B cell (primary cell): Measurements from ENCODE around the gene STT3A. TPM values are rescaled to one million over a fixed set of nuclear protein-coding genes. Genes with fewer than 3 reads are reported as not detected.

ENCODE experiments used
- ATAC-seq: fragments of 200-7000 bp; cut with Tn5 transposase; one replicate; pipeline ENCODE4 v1.10.0; 2021; ENCODE audit warnings: low read depth, mild to moderate bottlenecking, moderate number of reproducible peaks, moderate library complexity
- CTCF ChIA-PET: fragments of 350-600 bp; sonication (Branson Sonifier 250); formaldehyde crosslinking; loops from one replicate; lab custom pipeline; 2021; ENCODE audit warnings: antibody characterized with exemption, inconsistent platforms; lab: Charles Lee
- POLR2A ChIA-PET: fragments of 350-600 bp; sonication (Branson Sonifier 250); formaldehyde crosslinking; loops from one replicate; lab custom pipeline; 2021; ENCODE audit warnings: antibody characterized with exemption; lab: Charles Lee
- DNase-seq: peaks from one replicate; pipeline ENCODE4 v3.0.0; 2013
- H2AFZ ChIP-seq: 2 replicates; pipeline ENCODE4 v1.6.1; 2012; ENCODE audit warnings: mild to moderate bottlenecking, low read depth, low read length; ENCODE audit not compliant: insufficient read depth, poor library complexity, severe bottlenecking
- H3K27ac ChIP-seq, 2 donors: 1 replicate in 1 of 2; 2 replicates in 1 of 2; pipeline ENCODE4 v1.5.1; 2012 to 2013; ENCODE audit warnings: low read length in 2 of 2, mild to moderate bottlenecking in 2 of 2, moderate library complexity in 1 of 2
- H3K27me3 ChIP-seq, 4 experiments: fragments of 200-600 bp in 1 of 4; sonication (generic) in 1 of 4; replicated peaks in 1 of 4; 1 replicate in 2 of 4; 2 replicates in 2 of 4; pipeline versions ENCODE4 v1.6.1 to v1.7.0; 2013 to 2016; ENCODE audit warnings: low read length in 3 of 4, mild to moderate bottlenecking in 2 of 4, mixed read lengths in 1 of 4, moderate library complexity in 1 of 4; ENCODE audit not compliant: insufficient read depth in 4 of 4, control insufficient read depth in 3 of 4; ENCODE audit errors: control extremely low read depth in 1 of 4
- H3K36me3 ChIP-seq, 2 experiments: replicated peaks in 1 of 2; 1 replicate in 1 of 2; 2 replicates in 1 of 2; pipeline versions ENCODE4 v1.6.1 to v1.7.1; 2013; ENCODE audit warnings: low read length in 1 of 2; ENCODE audit not compliant: insufficient read depth in 2 of 2, control insufficient read depth in 1 of 2; ENCODE audit errors: control extremely low read depth in 1 of 2, extremely low read depth in 1 of 2
- H3K4me1 ChIP-seq, 2 donors: fragments of 200-600 bp in 1 of 2; sonication (generic) in 1 of 2; 1 replicate in 1 of 2; 2 replicates in 1 of 2; pipeline versions ENCODE4 v1.5.1 to v1.6.1; 2013 to 2017; ENCODE audit warnings: low read length in 2 of 2; ENCODE audit not compliant: control insufficient read depth in 2 of 2, insufficient read depth in 2 of 2
- H3K4me2 ChIP-seq: replicated peaks from 2 replicates; pipeline ENCODE3; 2012; ENCODE audit warnings: mild to moderate bottlenecking, low read depth, low read length; ENCODE audit not compliant: poor library complexity, severe bottlenecking
- H3K4me3 ChIP-seq, 5 experiments: fragments of 200-600 bp in 1 of 5; sonication (generic) in 1 of 5; 1 replicate in 3 of 5; 2 replicates in 2 of 5; pipeline versions ENCODE4 v1.5.1 to v1.7.0; 2011 to 2016; ENCODE audit warnings: low read length in 4 of 5, mild to moderate bottlenecking in 4 of 5, low read depth in 2 of 5, control low read depth in 1 of 5, moderate library complexity in 1 of 5; ENCODE audit not compliant: insufficient read depth in 1 of 5; ENCODE audit errors: control extremely low read depth in 1 of 5, extremely low read depth in 1 of 5
- H3K79me2 ChIP-seq: fragments of 200-600 bp; sonication (generic); one replicate; pipeline ENCODE4 v1.6.0; 2016; ENCODE audit warnings: low read length; ENCODE audit not compliant: control insufficient read depth, insufficient read depth
- H3K9ac ChIP-seq: fragments of 200-600 bp; sonication (generic); 2 replicates; pipeline ENCODE4 v1.6.1; 2017; ENCODE audit warnings: mild to moderate bottlenecking, low read length, moderate library complexity
- H3K9me3 ChIP-seq, 3 donors: one replicate each; pipeline versions ENCODE4 v1.6.1 to v1.7.1; 2013; ENCODE audit warnings: low read length in 2 of 3; ENCODE audit not compliant: control insufficient read depth in 2 of 3, insufficient read depth in 1 of 3; ENCODE audit errors: control extremely low read depth in 1 of 3
- H4K20me1 ChIP-seq: 2 replicates; pipeline ENCODE4 v1.6.0; 2012; ENCODE audit warnings: mild to moderate bottlenecking, low read length; ENCODE audit not compliant: insufficient read depth, control insufficient read depth, poor library complexity, severe bottlenecking
- H3K27ac Mint-ChIP-seq: one replicate; pipeline ENCODE4 v1.8.0; 2021; ENCODE audit warnings: mixed read lengths
- H3K27me3 Mint-ChIP-seq: one replicate; pipeline ENCODE4 v1.8.0; 2021; ENCODE audit warnings: mixed read lengths
- H3K4me1 Mint-ChIP-seq: one replicate; pipeline ENCODE4 v1.8.0; 2021; ENCODE audit warnings: mixed read lengths
- H3K4me3 Mint-ChIP-seq: one replicate; pipeline ENCODE4 v1.8.0; 2021; ENCODE audit warnings: mixed read lengths
- H3K9me3 Mint-ChIP-seq: one replicate; pipeline ENCODE4 v1.8.0; 2022; ENCODE audit warnings: mixed read lengths; ENCODE audit not compliant: insufficient read depth
- EZH2 ChIP-seq: IDR thresholded peaks from 2 replicates; pipeline ENCODE4 v1.6.1; 2012; ENCODE audit warnings: borderline replicate concordance, low read depth, mild to moderate bottlenecking, moderate library complexity, low read length; ENCODE audit not compliant: insufficient read depth, poor library complexity, severe bottlenecking
- WGBS: methylation state at CpG from one replicate; pipeline ENCODE4 v1.1.5; 2013; ENCODE audit warnings: missing lambda C conversion rate; ENCODE audit not compliant: insufficient coverage; 5-methylcytosine and 5-hydroxymethylcytosine counted together
- intact Hi-C: fragments of 100-400 bp; cut with micrococcal nuclease; formaldehyde crosslinking; loops from one replicate; pipeline ENCODE4 v1.10.0; 2022
- polyA plus RNA-seq: library from polyadenylated mRNA; depleted of rRNA; stranded (reverse); fragments of >200 nt; gene quantifications from 2 replicates; pipeline ENCODE4 v1.2.3, GENCODE V29; 2012
- total RNA-seq, 2 donors: library from RNA; stranded (reverse); fragments of 120-200 nt in 1 of 2; gene quantifications; 1 replicate in 1 of 2; 2 replicates in 1 of 2; pipeline versions ENCODE4 v1.2.3 to v1.2.4, GENCODE V29; 2013 to 2022
- TF ChIP-seq, protein P1 (sequence below): fragments of 200-600 bp; IDR thresholded peaks from one replicate; pipeline ENCODE4 v1.8.0; 2022; ENCODE audit warnings: antibody characterized with exemption, mild to moderate bottlenecking

The STT3A gene
- total and polyA plus RNA-seq, 2 donors (not counting 1 experiment from before 2014, with no cell fraction given): 29.7 to 78.4 TPM

DNA sequence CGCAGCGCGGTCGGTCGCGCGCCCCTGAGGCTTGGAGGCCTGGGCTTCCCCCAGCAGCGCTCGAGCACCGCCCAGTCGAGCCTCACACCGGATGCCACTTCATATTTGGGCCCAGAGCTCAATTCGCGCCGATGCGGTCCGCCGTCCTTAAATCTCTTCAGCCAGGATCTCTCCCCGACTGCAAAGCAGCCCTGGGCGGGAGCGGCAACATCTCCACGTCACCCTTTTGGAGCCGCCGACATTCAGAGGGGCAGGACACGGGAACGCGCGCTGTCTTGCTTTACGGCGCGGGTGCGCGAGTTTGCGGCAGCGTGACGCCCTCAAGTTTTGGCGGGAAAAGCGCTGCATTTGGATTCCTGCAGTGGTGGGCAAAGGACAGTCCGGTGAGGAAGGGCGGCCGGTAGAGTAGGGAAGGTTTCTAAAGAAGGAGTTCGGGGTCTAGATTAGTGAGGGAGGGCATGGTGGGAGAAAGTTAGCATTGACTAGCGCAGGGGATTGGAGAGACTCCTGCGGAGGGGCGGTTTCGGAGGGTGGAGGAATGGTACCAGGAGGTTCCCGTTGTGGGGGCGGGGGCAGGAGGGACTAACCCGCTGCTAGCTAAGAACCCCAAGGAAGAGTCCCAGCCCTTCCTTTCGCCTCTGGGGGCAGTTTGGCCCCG lies 33.1 kb downstream of the STT3A start:
- Histone ChIP-seq H3K4me2 (peak overlapping the region; percentile 85), H3K27me3 (no peaks in the 10 kb centered on the region), H3K27ac (peak overlapping the region; percentile 97 to 98), H2AFZ (peak overlapping the region; percentile 84), H3K79me2 (no peaks in the 10 kb centered on the region), H3K4me1 (peaks cover 11 to 18% of the 10 kb centered on the region in 2 donors), H3K9me3 (no peaks in the 10 kb centered on the region), H3K36me3 (peaks cover 0 to 9% of the 10 kb centered on the region in 2 experiments), H4K20me1 (no peaks in the 10 kb centered on the region), H3K9ac (peak overlapping the region; percentile 90), H3K4me3 (peak overlapping the region; percentile 81 to 96 (median 94))
- peak; percentile 90 for DNase-seq
- no peaks in the 10 kb centered on the region for H3K9me3 Mint-ChIP-seq
- peak overlapping the region; percentile 95 for H3K4me3 Mint-ChIP-seq
- TF ChIP-seq, protein P1, sequence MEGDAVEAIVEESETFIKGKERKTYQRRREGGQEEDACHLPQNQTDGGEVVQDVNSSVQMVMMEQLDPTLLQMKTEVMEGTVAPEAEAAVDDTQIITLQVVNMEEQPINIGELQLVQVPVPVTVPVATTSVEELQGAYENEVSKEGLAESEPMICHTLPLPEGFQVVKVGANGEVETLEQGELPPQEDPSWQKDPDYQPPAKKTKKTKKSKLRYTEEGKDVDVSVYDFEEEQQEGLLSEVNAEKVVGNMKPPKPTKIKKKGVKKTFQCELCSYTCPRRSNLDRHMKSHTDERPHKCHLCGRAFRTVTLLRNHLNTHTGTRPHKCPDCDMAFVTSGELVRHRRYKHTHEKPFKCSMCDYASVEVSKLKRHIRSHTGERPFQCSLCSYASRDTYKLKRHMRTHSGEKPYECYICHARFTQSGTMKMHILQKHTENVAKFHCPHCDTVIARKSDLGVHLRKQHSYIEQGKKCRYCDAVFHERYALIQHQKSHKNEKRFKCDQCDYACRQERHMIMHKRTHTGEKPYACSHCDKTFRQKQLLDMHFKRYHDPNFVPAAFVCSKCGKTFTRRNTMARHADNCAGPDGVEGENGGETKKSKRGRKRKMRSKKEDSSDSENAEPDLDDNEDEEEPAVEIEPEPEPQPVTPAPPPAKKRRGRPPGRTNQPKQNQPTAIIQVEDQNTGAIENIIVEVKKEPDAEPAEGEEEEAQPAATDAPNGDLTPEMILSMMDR: no peak
- TF ChIP-seq EZH2: no peak
- under 1% methylated on average over 48 of the region's 51 CpGs for WGBS
- H3K27ac Mint-ChIP-seq: peak overlapping the region; percentile 98
- H3K4me1 Mint-ChIP-seq: peaks cover 14% of the 10 kb centered on the region
- intact Hi-C loops: loop anchor here (1.0 kb wide), 6 partner anchors 33 to 586 kb away; partner anchors contain the start of genes EI24, FAM118B, HYLS1 and PUS3
- ChIA-PET CTCF (interaction anchor here (0.7 to 1.7 kb wide), 5 partner anchors 8 to 270 kb away, joined by 3 to 5 read pairs (median 4); partner anchors contain the start of gene EI24), POLR2A (interaction anchor here (1.2 to 1.5 kb wide), 2 partner anchors 33 to 262 kb away, joined by 5 to 6 read pairs; partner anchors contain the start of genes HYLS1 and STT3A)
- peak; percentile 90 for ATAC-seq
- H3K27me3 Mint-ChIP-seq: no peaks in the 10 kb centered on the region
